HG03469 (cell line): Measurements from ENCODE around the gene NT5E.
"Not testable (repeated sequence)": the region's sequence is repeated elsewhere in the genome, so short reads cannot be mapped to it uniquely, and the experiment has no call there.

Source experiments
- ATAC-seq: cut with Tn5 transposase; IDR thresholded peaks from one replicate; pipeline ENCODE4 v1.9.1; 2021; ENCODE audit warnings: mild to moderate bottlenecking, moderate library complexity, moderate number of reproducible peaks; ENCODE audit not compliant: unreplicated experiment

The NT5E gene

DNA sequence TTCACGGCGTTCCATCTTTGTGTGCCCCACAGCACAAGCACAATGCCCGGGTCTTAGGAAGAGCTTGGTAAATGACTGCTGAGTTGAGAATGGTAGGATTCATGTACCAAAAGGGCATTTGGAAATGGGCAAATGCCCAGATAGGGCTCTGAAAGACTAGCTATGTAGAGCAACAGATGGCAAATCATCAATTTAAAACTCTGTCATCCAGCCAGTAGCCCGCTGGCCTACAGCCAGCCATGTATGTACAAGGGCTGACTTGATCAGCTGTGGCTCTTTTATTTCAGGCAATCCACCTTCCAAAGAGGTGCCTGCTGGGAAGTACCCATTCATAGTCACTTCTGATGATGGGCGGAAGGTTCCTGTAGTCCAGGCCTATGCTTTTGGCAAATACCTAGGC lies 35.1 kb downstream of the NT5E start:
- ATAC-seq = no peak

DNA sequence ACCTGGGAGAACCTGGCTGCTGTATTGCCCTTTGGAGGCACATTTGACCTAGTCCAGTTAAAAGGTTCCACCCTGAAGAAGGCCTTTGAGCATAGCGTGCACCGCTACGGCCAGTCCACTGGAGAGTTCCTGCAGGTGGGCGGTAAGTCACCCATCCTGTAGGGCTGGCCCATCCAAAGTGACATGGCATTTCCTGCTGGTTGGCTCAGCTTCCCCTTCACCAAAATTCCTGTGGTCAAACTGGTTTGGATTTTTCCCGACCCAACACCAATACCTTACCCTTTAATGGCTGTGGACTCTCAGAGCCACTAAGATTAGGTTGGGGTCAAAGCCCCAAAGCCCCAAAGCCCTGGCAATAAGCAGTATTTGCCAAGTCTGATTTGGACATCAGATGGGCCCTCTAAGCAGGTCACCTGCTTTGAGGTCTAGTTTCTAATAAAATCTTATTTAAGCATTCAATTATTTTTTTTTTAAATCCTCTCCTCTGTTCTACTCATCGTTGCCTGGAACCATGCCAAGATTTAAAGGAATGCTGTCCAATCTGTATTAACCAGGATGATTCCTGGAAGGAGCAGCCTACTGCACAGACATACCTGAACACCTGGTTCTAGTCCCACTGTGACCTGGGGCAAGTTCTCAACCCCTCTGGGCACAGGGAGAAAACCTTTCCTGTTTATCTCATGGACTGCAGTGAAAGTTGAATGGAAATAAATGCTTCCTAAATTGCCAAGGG lies 40.8 kb downstream of the NT5E start:
- ATAC-seq = no peak

DNA sequence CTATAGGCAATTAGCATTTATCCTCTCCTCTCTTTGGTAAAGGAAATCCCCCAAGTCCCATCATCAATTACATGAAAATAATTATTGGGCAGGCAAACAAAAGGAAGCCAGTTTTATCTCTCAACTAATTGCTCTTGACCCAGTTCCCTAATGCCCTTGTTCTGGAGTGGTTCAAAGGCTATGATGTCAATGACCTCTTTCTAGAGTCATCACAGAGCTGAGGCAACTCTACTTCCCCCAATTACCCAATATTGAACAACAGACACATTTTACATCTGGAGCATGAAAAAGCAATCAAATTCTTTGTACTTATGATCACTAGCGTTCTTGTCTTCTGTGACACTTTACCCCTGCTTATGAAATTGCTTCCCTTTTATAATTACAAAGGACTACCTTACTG lies 43.5 kb downstream of the NT5E start:
- ATAC-seq = no peak

DNA sequence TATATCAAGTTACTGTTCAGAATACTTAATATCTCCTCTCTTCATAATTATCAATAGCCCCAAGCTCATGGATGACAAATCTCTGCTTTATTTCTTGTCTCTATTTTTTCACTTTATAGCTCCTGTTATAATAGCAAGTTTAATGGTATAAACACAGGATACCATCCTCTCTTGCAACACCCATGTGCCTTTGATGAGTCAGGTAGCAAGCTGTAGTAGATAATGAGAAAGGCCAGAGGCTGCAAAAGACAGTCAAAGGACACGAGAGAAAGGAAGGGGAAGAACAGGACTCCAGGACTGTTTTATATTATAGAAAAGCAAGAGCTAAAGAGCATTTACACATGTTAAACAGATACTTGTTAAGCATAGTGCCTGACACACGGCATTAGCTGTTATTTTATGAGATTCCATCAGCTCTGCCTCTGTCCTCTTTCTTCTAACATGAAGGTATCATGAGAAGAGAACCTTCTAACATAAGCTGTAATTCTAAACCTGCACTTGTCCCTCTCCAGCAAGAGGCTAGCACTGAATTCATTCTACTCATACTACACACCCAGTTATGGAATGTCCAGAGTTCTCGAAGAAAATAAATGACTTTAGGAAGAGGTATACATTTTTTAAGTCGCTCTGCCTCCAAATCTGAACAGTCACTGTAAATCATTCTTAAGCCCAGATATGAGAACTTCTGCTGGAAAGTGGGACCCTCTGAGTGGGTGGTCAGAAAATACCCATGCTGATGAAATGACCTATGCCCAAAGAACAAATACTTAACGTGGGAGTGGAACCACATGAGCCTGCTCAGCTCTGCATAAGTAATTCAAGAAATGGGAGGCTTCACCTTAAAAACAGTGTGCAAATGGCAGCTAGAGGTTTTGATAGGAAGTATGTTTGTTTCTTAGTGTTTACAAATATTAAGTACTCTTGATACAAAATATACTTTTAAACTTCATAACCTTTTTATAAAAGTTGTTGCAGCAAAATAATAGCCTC lies 45.0 kb downstream of the NT5E start:
- ATAC-seq = no peak

DNA sequence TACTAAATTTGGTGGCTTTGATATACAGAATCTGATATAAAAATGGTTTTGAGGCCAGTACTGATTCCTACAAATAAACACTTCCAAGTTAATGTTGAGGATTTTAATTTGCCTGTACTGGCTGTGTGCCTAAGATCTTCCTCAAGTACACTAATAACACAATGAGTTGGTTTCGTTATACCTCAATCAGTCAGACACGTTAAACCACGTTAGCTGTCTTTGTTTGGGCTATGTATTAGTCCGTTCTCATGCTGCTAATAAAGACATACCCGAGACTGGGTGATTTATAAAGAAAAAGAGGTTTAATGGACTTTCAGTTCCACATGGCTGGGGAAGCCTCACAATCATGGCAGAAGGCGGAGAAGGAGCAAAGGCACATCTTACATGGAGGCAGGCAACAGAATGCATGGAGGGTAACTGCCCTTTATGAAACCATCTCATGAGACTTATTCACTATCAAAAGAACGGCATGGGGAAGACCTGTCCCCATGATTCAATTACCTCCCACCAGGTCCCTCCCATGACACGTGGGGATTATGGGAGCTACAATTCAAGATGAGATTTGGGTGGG lies 46.2 kb downstream of the NT5E start:
- no peak for ATAC-seq

DNA sequence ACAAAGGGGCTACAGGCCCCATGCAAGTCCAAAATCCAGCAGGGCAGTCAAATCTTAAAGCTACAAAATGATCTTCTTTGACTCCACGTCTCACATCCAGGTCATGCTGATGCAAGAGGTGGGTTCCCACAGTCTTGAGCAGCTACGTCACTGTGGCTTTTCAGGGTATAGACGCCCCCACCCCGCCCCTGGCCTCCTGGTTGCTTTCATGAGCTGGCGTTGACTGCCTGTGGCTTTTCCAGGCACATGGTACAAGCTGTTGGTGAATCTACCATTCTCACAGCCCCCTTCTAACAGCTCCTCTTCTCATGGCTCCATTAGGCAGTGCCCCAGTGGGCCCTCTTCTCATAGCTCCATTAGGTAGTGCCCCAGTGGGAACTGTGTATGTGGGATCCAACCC lies 47.0 kb downstream of the NT5E start:
- ATAC-seq = no peak

DNA sequence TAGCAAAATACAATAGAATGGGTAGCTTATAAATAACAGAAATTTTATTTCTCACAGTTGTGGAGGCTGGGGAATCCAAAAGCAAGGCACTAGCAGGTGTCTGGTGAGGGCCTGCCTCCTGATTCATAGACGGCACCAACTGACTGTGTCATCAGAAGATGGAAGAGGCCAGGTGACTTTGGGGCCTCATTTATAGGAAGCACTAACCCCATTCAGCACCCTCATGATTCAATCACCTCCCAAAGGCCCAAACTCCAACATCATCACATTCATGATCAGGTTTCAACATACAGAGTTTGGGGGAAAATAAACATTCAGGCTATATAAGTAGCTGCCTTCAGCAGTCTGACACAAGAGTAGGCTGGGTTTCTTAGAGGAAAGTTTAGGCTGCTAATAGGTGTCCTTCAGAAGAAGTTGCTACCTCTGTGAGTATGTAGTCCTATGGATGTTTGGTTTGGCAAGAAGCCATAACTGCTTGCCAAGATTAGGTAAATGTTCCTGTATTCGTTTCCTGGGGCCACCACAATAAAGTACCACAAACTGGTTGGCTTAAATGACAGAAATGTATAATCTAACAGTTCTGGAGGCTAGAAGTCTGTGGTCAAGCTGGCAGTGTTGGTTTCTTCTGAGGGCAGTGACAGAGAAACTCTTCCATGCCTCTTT lies 48.8 kb downstream of the NT5E start:
- ATAC-seq = no peak

DNA sequence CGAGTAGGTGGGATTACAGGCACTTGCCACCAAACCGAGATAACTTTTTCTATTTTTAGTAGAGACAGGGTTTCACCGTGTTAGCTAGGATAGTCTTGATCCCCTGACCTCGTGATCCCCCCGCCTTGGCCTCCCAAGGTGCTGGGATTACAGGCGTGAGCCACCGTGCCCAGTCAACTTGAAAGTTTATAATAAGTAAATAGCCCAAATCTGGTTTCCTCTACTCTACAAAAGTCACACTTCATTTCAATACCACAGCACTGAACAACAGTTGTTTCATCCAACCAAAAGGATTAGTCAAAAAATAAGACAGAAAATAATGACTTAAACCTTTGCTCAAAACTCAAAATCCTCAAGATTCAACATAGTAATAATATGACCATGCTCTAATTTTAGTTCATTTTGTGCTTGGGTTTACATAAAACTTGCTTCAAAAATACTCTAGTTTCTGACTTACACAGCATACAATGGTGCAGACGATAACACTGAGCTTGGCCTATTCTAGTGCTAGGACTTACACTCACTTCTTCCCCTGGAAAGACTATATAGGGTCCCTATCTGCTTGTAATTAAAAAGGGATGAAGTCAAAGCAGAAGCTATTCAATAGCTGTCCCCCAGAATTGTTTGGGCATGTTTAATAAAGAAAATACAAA lies 56.7 kb downstream of the NT5E start:
- no peak for ATAC-seq

DNA sequence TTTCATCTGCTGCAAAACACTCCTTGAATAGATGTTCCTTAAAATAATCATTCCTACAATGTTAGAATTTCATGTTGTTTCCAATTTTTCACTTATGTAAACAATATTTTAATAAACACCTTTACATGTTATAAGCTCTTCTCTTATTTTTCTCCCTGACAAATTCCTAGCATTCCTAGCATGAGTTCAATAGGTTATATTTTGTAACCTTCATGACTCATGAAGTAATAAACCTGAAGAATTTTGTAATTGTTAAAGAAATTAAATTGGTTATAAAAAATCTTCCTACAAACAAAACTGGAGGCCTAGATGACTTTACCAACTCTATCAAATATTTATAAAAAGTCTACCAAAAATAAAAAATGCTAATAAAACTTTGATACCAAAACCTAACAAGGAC lies 66.3 kb downstream of the NT5E start:
- no peak for ATAC-seq

DNA sequence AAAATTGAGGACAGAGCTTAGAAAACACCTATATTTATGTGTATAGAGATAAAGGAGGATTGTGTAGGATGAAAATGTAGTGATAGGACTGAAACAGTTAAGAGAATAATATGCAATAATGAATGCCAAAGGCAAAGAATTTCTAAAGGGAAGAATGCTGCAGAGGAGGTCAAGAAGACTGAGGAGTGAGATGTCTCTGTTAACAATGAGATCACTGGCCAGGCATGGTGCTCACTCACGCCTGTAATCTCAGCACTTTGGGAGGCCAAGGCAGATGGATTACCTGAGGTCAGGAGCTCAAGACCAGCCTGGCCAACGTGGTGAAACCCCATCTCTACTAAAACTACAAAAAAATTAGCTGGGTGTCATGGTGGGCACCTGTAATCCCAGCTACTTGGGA lies 74.4 kb downstream of the NT5E start:
- not testable (repeated sequence) for ATAC-seq

DNA sequence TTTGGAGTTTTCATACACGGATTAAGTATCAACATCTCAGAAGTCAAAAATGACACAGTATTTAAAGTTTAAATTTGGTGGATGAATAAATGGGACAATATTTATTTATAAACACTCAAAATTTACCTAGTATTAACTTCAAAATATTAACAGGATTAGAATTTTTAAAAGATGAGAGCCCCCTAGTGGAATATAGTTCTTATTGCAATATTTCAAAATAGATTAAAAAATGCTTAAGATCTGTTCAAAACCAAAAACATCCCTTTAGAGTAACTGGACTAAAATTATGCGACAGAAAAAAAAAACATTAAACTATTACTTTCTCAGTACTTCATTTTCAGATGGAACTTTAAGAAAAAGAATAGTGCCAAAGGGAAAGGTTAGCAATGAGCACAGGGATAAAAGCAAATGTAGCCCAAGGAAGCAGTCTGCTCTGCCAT lies 87.2 kb downstream of the NT5E start:
- no peak for ATAC-seq

DNA sequence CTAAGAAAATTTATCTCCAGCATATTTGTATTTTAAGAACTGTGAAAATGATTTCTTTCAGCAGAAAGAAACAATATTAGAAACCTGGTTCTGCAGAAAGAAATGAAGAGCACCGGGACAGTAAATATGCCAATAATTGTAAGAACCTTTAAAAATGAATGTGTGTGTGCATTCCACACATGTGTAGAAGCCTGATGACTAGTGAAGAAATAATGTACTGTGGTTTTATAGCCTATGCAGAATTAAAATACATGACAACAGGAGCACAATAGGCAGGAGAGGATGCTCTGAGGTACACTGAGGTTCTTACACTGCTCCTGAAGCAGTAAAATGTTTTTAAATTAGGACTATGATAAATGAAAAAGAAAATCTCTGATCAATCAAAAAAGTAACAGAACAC lies 94.9 kb downstream of the NT5E start:
- ATAC-seq = no peak
